OCI-LY1 (cell line): ENCODE results near the gene POLR2H.

Experiments
- H2AFZ ChIP-seq: fragments of 200-600 bp; sonication (generic), shearing (Covaris generic); 2 replicates; pipeline ENCODE4 v1.6.0; 2014; ENCODE audit warnings: antibody characterized with exemption, mild to moderate bottlenecking, low read length
- H3F3A ChIP-seq: fragments of 200-600 bp; sonication (generic), shearing (Covaris generic); 2 replicates; pipeline ENCODE4 v1.6.0; 2014; ENCODE audit warnings: mild to moderate bottlenecking, antibody characterized with exemption, low read length, moderate library complexity; ENCODE audit not compliant: insufficient read depth
- H3K27ac ChIP-seq: fragments of 200-600 bp; sonication (generic); 2 replicates; pipeline ENCODE4 v1.5.1; 2014; ENCODE audit warnings: low read length, mixed run types, mild to moderate bottlenecking, low read depth; ENCODE audit not compliant: poor library complexity, severe bottlenecking
- H3K27me3 ChIP-seq: fragments of 200-600 bp; sonication (generic); 2 replicates; pipeline ENCODE4 v1.6.0; 2014; ENCODE audit warnings: antibody characterized with exemption, mild to moderate bottlenecking, low read length, moderate library complexity; ENCODE audit not compliant: insufficient read depth
- H3K36me3 ChIP-seq: fragments of 200-600 bp; sonication (generic); 2 replicates; pipeline ENCODE4 v1.6.1; 2014; ENCODE audit warnings: mild to moderate bottlenecking, antibody characterized with exemption, low read length, moderate library complexity, mixed read lengths; ENCODE audit not compliant: insufficient read depth
- H3K4me1 ChIP-seq: fragments of 200-600 bp; sonication (generic); 2 replicates; pipeline ENCODE4 v1.5.1; 2014; ENCODE audit warnings: mild to moderate bottlenecking, low read length, moderate library complexity; ENCODE audit not compliant: insufficient read depth, severe bottlenecking
- H3K4me2 ChIP-seq: fragments of 200-600 bp; sonication (generic), shearing (Covaris generic); 2 replicates; pipeline ENCODE4 v1.6.1; 2014; ENCODE audit warnings: low read length
- H3K4me3 ChIP-seq: fragments of 200-600 bp; sonication (generic); 2 replicates; pipeline ENCODE4 v1.5.1; 2014; ENCODE audit warnings: low read length, low read depth, mild to moderate bottlenecking, mixed read lengths; ENCODE audit not compliant: poor library complexity, severe bottlenecking
- H3K79me2 ChIP-seq: fragments of 200-600 bp; shearing (Covaris generic); 2 replicates; pipeline ENCODE4 v1.6.1; 2016; ENCODE audit warnings: mixed run types, low read length, mixed read lengths; ENCODE audit not compliant: insufficient read depth
- H3K9ac ChIP-seq: fragments of 200-600 bp; sonication (generic), shearing (Covaris generic); 2 replicates; pipeline ENCODE4 v1.6.1; 2014; ENCODE audit warnings: mild to moderate bottlenecking, low read length, mixed read lengths
- H3K9me2 ChIP-seq: fragments of 200-600 bp; sonication (generic), shearing (Covaris generic); 2 replicates; pipeline ENCODE4 v1.6.1; 2014; ENCODE audit warnings: low read depth, mild to moderate bottlenecking, low read length, mixed read lengths
- H3K9me3 ChIP-seq: fragments of 200-600 bp; shearing (Covaris generic); 2 replicates; pipeline ENCODE4 v1.6.1; 2014; ENCODE audit warnings: low read length, mixed read lengths
- H4K20me1 ChIP-seq: fragments of 200-600 bp; sonication (generic), shearing (Covaris generic); 2 replicates; pipeline ENCODE4 v1.6.0; 2016; ENCODE audit warnings: mild to moderate bottlenecking, low read length; ENCODE audit not compliant: insufficient read depth
- EZH2 ChIP-seq: fragments of 200-600 bp; sonication (generic), shearing (Covaris generic); IDR thresholded peaks from 2 replicates; pipeline ENCODE4 v1.8.0; 2017; ENCODE audit warnings: borderline replicate concordance, mixed run types, mild to moderate bottlenecking, antibody characterized with exemption, low read length, moderate library complexity, mixed read lengths
- TF ChIP-seq, protein P1 (sequence below): fragments of 200-600 bp; sonication (generic), shearing (Covaris generic); IDR thresholded peaks from 2 replicates; pipeline ENCODE4 v1.5.1; 2017; ENCODE audit warnings: mild to moderate bottlenecking, antibody characterized with exemption, low read length, moderate library complexity, mixed read lengths

Gene POLR2H

DNA sequence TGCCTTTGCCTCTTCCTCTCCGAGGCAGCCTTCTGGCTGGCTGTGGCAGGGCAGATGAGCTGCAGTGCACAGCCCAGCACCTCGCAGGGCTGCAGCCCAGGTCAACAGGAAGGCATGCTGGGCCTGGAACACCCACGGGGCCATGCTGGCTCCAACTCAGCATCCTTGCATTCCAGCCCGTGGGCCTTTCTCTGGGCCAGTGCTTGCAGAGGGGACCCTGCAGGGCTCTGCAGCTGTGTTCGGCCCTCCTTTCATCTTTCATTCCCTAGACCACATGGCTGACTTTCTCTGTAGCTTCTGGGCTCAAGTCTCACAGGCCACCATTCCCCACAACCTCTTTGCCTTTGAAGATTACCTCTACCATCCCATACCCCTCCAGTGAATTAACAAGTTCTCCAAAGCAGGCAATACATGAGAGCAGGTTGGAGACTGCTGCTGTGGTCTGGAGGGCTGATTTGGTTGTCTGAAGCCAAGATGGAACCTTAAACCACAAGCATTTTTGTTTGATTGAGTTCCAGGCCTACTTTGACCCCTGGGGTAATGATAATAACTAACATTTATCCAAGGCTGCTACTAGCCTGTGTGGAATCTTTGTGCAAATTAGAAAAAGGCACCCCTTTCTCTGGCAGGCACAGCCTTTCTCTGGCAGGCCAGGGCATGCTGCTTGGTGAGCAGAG lies 18.2 kb upstream of the POLR2H start:
- H3K36me3 ChIP-seq: no peaks in the 10 kb centered on the region
- TF ChIP-seq, protein P1, sequence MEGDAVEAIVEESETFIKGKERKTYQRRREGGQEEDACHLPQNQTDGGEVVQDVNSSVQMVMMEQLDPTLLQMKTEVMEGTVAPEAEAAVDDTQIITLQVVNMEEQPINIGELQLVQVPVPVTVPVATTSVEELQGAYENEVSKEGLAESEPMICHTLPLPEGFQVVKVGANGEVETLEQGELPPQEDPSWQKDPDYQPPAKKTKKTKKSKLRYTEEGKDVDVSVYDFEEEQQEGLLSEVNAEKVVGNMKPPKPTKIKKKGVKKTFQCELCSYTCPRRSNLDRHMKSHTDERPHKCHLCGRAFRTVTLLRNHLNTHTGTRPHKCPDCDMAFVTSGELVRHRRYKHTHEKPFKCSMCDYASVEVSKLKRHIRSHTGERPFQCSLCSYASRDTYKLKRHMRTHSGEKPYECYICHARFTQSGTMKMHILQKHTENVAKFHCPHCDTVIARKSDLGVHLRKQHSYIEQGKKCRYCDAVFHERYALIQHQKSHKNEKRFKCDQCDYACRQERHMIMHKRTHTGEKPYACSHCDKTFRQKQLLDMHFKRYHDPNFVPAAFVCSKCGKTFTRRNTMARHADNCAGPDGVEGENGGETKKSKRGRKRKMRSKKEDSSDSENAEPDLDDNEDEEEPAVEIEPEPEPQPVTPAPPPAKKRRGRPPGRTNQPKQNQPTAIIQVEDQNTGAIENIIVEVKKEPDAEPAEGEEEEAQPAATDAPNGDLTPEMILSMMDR: no peak
- TF ChIP-seq EZH2: no peak

DNA sequence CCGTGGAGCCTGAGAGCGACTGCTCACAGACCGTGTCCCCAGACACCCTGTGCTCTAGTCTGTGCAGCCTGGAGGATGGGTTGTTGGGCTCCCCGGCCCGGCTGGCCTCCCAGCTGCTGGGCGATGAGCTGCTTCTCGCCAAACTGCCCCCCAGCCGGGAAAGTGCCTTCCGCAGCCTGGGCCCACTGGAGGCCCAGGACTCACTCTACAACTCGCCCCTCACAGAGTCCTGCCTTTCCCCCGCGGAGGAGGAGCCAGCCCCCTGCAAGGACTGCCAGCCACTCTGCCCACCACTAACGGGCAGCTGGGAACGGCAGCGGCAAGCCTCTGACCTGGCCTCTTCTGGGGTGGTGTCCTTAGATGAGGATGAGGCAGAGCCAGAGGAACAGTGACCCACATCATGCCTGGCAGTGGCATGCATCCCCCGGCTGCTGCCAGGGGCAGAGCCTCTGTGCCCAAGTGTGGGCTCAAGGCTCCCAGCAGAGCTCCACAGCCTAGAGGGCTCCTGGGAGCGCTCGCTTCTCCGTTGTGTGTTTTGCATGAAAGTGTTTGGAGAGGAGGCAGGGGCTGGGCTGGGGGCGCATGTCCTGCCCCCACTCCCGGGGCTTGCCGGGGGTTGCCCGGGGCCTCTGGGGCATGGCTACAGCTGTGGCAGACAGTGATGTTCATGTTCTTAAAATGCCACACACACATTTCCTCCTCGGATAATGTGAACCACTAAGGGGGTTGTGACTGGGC lies 16.8 kb upstream of the POLR2H start:
- no peaks in the 10 kb centered on the region; the same call in 1 of the 2 replicates for H3K27me3 ChIP-seq
- no peaks in the 10 kb centered on the region for H3K9me2 ChIP-seq
- H2AFZ ChIP-seq: no peak overlapping the region
- no peak overlapping the region for H3K4me2 ChIP-seq
- H3K36me3 ChIP-seq: no peaks in the 10 kb centered on the region
- no peaks in the 10 kb centered on the region for H3K9me3 ChIP-seq
- no peaks in the 10 kb centered on the region for H4K20me1 ChIP-seq
- no peak overlapping the region for H3K9ac ChIP-seq
- H3K4me3 ChIP-seq: no peak overlapping the region
- H3K27ac ChIP-seq: no peak overlapping the region
- H3K79me2 ChIP-seq: no peaks in the 10 kb centered on the region
- H3F3A ChIP-seq: no peaks in the 10 kb centered on the region
- H3K4me1 ChIP-seq: no peaks in the 10 kb centered on the region
- TF ChIP-seq EZH2: no peak
- TF ChIP-seq, protein P1: no peak

More for the DNA sequence above, 18.2 kb upstream of the POLR2H start:
- Histone ChIP-seq H3K27me3 (no peaks in the 10 kb centered on the region; the same call in 1 of the 2 replicates), H2AFZ (no peak overlapping the region), H3K9me3 (no peaks in the 10 kb centered on the region), H3K27ac (no peak overlapping the region), H3K9me2 (no peaks in the 10 kb centered on the region), H3K4me1 (no peaks in the 10 kb centered on the region), H3F3A (no peaks in the 10 kb centered on the region), H3K4me3 (no peak overlapping the region), H4K20me1 (no peaks in the 10 kb centered on the region), H3K9ac (no peak overlapping the region), H3K4me2 (no peak overlapping the region), H3K79me2 (no peaks in the 10 kb centered on the region)

DNA sequence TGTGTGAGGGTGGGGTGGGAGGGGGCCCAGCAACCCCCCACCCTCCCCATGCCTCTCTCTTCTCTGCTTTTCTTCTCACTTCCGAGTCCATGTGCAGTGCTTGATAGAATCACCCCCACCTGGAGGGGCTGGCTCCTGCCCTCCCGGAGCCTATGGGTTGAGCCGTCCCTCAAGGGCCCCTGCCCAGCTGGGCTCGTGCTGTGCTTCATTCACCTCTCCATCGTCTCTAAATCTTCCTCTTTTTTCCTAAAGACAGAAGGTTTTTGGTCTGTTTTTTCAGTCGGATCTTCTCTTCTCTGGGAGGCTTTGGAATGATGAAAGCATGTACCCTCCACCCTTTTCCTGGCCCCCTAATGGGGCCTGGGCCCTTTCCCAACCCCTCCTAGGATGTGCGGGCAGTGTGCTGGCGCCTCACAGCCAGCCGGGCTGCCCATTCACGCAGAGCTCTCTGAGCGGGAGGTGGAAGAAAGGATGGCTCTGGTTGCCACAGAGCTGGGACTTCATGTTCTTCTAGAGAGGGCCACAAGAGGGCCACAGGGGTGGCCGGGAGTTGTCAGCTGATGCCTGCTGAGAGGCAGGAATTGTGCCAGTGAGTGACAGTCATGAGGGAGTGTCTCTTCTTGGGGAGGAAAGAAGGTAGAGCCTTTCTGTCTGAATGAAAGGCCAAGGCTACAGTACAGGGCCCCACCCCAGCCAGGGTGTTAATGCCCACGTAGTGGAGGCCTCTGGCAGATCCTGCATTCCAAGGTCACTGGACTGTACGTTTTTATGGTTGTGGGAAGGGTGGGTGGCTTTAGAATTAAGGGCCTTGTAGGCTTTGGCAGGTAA lies 16.0 kb upstream of the POLR2H start:
- no peaks in the 10 kb centered on the region for H3F3A ChIP-seq
- H3K9ac ChIP-seq: no peak overlapping the region
- no peaks in the 10 kb centered on the region for H3K36me3 ChIP-seq
- H3K9me3 ChIP-seq: no peaks in the 10 kb centered on the region
- no peaks in the 10 kb centered on the region for H3K9me2 ChIP-seq
- H3K79me2 ChIP-seq: no peaks in the 10 kb centered on the region
- no peaks in the 10 kb centered on the region for H4K20me1 ChIP-seq
- TF ChIP-seq, protein P1: peak; percentile 56
- TF ChIP-seq EZH2: no peak
- H3K27me3 ChIP-seq: no peaks in the 10 kb centered on the region; the same call in 1 of the 2 replicates
- H3K4me1 ChIP-seq: no peaks in the 10 kb centered on the region
- H3K4me3 ChIP-seq: no peak overlapping the region
- no peak overlapping the region for H3K27ac ChIP-seq
- no peak overlapping the region for H2AFZ ChIP-seq
- no peak overlapping the region for H3K4me2 ChIP-seq
